HG03457 (cell line): ENCODE measurements around the gene HCST.
"Not testable (repeated sequence)": the region's sequence is repeated elsewhere in the genome, so short reads cannot be mapped to it uniquely, and the experiment has no call there.

Experiments
- ATAC-seq: cut with Tn5 transposase; IDR thresholded peaks from one replicate; pipeline ENCODE4 v1.9.1; 2021; ENCODE audit warnings: moderate number of reproducible peaks; ENCODE audit not compliant: unreplicated experiment

The HCST gene

DNA sequence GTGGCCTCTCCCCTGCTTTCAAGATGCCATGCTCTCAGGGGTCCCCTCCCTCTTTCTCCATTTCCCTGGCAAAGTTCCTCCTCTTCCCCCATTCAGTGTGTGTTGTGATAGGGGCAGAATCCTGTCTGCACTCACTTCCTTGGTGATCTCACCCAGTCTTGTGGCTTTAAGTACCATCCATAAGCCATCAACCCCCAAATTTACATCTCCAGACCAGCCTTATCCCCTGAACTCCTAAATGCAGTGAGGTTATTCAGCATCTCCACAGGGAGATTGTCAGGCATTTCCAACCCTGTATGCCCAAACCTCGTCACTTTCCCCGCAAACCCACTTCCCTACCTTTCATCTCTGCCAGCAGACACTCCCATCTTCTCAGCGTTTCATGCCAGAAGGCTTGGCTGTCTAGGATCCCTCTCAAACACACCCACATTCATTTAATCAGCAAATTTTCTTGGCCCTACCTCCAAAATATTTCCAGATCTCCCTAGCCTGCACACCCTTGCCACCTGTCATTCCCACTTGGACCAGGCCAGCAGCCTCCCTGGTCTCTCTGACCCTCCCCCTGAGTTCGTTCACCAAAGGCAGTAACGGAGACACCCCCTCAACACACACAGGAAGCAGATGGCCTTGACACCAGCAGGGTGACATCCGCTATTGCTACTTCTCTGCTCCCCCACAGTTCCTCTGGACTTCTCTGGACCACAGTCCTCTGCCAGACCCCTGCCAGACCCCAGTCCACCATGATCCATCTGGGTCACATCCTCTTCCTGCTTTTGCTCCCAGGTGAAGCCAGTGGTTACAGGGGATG, at the start of gene HCST:
TSS of gene HCST (plus strand) at position 676 of the 808 bp plus-strand sequence. CDS start at position 741, 65 bp downstream.
- no peak for ATAC-seq

- no peak for ATAC-seq
These were observed 49.1 kb upstream of the HCST start for GRCh38 chr19:35853038-35853756.

DNA sequence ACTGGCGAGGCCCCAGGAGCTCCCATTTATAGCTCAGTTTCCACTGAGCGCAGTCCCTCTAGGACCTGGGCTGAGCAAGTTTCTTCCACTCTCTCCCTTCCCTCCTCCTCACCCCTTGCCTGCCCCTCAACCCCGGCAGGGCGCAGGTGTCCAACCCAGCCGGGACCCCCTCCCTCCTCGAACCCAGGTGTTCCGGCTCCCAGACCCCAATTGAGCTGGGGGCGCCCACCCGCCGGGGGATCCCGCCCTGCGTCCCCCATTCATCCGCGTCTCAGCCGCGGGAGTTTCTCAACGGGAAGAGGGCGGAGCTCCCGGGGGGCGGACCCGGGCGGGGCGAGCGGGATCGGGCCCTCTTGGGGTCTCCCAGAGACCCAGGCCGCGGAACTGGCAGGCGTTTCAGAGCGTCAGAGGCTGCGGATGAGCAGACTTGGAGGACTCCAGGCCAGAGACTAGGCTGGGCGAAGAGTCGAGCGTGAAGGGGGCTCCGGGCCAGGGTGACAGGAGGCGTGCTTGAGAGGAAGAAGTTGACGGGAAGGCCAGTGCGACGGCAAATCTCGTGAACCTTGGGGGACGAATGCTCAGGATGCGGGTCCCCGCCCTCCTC, 45.7 kb upstream of the HCST start, which contains the start of gene KIRREL2:
TSS of gene KIRREL2 (plus strand) at position 366 of the 604 bp plus-strand sequence. CDS start at position 575, 209 bp downstream.
- ATAC-seq = no peak

DNA sequence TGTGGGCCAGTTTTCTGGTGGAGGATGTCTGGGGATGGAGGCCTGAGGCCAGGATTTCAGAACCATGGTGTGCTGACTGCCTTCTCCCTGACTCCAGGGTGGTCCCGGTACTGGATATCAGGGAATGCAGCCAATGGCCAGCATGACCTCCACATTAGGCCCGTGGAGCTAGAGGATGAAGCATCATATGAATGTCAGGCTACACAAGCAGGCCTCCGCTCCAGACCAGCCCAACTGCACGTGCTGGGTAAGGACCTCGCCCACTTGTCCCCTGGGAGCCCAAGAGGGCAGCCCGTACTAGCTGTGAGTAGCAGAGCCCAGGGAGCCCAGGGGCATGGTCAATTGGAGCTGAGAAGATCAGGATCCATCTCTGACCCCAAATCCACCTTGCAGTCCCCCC, 44.0 kb upstream of the HCST start:
- no peak for ATAC-seq

DNA sequence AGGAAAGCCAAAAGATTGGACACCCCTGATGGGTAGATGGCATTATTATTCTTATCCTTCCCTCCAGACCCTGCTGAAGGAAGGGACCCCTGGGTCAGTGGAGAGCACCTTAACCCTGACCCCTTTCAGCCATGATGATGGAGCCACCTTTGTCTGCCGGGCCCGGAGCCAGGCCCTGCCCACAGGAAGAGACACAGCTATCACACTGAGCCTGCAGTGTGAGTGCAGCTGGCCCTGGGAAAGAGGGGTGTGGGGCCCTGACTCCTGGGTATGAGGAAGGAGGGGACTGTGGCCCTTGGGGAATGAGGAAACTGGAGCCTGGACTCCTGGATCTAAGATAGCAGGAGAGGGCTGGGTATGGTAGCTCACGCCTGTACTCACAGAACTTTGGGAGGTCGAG, 42.9 kb upstream of the HCST start:
- no peak for ATAC-seq

DNA sequence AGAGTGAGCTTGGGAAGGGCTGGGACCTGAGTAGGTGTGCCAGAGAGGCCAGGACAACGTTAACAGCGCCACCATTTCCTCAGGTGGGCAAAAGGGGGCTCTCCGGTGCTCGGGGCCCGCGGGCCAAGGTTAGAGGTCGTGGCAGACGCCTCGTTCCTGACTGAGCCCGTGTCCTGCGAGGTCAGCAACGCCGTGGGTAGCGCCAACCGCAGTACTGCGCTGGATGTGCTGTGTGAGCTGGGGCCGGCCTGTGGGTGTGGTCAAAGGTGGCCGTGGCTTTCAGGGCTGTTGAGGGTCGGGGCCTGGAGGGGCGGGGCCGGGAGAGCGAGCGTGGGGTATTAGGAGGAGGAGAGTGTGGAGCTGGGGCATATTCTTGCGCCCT, 41.9 kb upstream of the HCST start:
- no peak for ATAC-seq

DNA sequence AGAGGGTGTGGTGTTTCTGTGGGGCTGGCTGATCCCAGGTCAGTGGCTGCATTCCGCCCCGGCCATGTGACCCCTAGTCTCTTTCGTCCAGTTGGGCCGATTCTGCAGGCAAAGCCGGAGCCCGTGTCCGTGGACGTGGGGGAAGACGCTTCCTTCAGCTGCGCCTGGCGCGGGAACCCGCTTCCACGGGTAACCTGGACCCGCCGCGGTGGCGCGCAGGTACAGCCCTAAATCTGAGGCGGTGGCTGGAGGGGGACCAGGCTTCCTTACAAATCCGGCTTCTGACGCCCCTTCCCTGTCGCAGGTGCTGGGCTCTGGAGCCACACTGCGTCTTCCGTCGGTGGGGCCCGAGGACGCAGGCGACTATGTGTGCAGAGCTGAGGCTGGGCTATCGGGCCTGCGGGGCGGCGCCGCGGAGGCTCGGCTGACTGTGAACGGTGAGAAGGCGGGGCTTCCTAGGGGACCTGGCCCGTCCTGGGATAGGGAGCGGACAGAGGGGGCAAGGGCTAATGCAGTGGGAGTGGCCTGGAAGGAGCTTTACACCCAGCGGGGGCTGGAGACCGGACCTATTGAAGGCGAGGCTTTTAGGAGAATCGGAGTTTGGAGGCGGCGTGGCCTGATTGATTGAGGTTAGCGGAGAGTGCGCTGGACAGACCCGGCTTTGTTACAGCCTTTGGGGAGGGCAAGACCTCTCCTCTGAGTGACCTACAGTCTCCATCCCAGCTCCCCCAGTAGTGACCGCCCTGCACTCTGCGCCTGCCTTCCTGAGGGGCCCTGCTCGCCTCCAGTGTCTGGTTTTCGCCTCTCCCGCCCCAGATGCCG, 41.3 kb upstream of the HCST start:
- ATAC-seq = no peak

GRCh38 chr19:35861640-35862160, 40.6 kb upstream of the HCST start:
- no peak for ATAC-seq

DNA sequence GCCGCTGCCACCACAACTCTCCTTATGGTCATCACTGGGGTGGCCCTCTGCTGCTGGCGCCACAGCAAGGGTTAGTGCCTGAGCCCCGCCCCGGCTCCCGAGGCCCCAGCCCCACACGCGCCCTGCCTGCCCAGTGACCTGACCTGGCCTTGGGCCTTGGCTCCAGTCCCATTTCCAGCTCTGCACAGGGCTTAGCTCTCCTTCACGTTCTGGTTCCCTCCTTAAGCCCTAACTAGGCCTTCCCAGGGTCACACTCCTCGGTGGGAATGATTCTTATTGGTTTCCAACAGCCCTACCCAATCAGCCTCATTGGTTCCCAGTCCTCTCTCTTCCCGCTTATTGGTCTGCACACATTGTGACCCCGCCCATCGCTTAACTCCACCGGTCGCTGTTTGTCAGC, 39.8 kb upstream of the HCST start:
- ATAC-seq = no peak

GRCh38 chr19:35863018-35863417, 39.3 kb upstream of the HCST start:
- ATAC-seq = no peak

DNA sequence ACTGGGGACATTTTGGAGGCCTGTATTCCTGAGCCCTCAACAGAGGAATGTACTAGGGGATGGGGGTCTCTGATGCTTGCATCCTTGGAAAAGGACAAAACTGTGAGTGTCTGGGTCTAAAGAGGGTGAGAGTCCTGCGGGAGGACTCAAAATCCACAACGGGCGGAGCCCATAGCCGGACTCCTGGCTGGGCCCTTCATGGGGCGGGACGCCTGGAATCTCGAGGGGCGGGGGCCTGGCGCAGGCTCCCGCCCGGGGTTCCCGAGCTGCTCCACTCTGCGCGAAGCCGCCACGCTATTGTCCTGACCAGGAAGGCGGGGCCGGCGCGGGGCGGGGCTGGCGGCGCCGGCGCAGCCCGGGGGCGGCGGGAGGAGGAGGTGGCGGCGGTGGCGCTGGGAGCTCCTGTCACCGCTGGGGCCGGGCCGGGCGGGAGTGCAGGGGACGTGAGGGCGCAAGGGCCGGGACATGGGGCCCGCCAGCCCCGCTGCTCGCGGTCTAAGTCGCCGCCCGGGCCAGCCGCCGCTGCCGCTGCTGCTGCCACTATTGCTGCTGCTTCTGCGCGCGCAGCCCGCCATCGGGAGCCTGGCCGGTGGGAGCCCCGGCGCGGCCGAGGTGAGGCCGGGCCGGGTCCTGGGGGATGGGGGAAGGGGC, 34.0 kb upstream of the HCST start, which contains the start of gene APLP1:
TSS of gene APLP1 (plus strand) at position 403 of the 651 bp plus-strand sequence. CDS start at position 466, 63 bp downstream.
- no peak for ATAC-seq

DNA sequence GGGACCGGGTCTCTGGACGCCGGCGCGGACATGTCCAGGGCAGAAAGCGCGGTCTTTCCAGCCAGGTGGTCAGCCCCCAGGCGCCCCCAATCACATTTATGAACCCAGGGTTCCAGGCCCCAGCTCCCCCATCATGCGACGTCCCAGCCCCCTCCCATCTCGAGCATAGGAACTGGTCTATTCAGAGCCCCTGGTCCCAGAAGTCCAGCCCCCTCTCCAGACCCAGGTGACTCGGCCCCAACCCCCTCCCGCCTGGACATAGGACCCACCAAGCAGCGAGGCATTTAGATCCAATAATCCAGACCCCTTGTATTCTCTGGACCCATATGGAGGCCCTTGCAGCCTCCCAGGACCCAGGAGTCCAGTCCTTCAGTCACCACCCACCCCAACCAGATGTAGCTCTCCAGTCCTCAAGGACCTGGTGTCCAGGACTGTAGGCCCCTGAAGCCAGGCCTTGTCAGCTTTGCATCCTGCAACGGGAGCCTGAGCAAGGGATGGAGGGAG, 33.5 kb upstream of the HCST start:
- no peak for ATAC-seq

DNA sequence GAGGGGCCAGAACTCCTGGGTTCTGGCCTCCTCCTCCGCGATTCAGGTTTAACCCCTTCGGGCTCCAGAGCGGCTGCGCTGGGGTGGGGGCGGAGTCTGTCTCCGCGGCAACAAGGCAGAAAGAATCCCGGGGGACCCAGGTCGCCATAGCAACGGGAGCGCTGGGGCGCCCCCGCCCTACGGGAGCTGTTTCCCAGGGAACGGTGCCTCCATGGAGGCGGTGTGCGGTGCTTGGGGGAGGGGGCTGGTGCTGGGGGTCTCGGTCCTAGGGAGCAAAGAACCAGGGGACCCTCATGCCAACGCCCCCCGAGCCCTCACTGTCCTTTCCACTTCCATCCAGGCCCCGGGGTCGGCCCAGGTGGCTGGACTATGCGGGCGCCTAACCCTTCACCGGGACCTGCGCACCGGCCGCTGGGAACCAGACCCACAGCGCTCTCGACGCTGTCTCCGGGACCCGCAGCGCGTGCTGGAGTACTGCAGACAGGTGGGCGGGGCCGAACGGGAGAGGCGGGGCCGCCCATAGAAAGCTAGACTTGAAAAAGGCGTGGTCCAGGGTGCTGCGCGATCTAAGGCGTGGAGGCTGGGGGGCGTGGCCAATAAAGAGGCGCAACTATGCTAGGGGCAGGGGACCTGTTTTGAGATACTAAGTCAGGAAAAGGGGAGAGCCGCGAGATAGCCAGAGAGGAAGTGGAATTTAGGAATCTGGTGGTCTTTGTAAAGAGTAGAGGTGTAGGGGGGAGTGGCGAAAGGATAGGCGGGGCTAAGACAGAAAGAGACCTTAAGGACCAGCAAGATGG, 32.8 kb upstream of the HCST start:
- no peak for ATAC-seq

DNA sequence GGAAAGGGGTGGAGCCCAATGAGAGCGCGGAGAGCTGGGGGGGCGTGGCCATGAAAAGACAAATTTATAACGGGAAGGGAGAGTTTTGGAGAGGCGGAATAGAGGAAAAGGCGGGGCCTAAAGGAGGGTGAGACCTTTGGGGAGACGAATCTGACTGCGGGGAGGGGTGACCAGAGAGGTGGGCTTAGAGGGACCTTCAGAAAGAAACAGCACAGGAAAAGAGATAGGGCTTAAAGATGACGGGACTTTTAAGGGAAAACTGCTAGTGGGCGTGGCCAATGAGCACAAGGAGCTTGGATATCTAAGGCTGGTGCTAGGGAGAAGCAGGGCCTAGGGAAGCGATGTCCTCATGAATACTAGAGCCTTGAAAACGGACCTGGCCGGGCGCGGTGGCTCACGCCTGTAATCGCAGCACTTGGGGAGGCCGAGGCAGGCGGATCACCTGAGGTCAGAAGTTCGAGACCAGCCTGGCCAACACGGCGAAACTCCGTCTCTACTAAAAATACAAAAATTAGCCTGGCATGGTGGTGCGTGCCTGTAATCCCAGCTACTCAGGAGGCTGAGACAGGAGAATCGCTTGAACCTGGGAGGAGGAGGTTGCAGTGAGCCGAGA, 32.1 kb upstream of the HCST start:
- ATAC-seq = not testable (repeated sequence)

DNA sequence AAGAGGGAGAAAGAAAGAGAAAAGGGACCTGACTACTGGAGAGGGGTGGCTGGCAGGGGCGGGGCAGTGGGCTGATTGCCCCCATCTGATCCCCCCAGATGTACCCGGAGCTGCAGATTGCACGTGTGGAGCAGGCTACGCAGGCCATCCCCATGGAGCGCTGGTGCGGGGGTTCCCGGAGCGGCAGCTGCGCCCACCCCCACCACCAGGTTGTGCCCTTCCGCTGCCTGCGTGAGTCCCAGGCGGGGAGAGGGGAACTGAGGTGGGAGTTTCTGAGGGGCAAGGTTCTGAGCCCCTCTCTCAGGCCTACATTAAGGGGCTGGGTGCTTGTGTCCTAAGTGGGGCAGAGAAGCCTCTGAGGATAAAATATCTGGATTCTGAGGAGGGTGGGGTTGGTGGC, 31.5 kb upstream of the HCST start:
- no peak for ATAC-seq

- no peak for ATAC-seq
These were observed 30.7 kb upstream of the HCST start for GRCh38 chr19:35871611-35872010.

GRCh38 chr19:35872180-35872579, 30.1 kb upstream of the HCST start:
- ATAC-seq = no peak

DNA sequence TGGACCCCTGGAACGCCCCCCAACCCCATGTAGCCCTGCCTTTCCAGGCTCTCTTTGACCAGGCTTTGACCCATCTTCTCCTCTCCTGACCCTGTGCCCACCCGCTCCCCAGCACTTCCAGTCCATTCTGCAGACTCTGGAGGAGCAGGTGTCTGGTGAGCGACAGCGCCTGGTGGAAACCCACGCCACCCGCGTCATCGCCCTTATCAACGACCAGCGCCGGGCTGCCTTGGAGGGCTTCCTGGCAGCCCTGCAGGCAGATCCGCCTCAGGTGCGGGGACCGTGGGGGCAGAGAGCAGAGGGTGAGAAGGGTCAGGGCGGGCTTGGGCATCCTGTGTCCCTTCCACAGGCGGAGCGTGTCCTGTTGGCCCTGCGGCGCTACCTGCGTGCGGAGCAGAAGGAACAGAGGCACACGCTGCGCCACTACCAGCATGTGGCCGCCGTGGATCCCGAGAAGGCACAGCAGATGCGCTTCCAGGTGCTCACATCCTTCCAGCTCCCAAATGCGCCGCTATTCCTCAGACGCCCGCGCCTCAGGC, 27.9 kb upstream of the HCST start:
- no peak for ATAC-seq
